Measurements from ENCODE around the gene BAMBI. TPM values are rescaled to one million over a fixed set of nuclear protein-coding genes. Genes with fewer than 3 reads are reported as not detected.

The BAMBI gene
- total RNA-seq, 1 donor from 2014 or later: 10.4 TPM

DNA sequence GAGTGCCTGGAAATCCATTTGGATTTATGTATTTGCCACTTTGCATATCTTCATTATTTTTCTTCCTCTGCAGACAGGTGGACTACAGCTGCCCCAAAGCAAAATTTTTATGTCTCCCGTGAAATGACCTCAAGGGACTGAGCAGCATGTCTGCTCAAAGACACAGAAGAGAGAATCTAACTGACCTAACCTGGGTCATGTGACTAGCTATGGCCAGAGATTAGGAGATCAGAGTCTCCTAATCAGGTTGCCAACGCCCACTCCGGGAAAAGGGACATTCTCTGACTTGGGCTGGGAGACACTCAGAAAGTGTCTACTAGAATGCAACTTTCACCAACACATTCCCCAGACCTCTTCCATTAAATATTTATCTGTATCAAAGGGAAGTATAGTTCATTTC, 2.5 kb upstream of the BAMBI start:
- DNase-seq (ENCODE audit: low read depth): no peak

DNA sequence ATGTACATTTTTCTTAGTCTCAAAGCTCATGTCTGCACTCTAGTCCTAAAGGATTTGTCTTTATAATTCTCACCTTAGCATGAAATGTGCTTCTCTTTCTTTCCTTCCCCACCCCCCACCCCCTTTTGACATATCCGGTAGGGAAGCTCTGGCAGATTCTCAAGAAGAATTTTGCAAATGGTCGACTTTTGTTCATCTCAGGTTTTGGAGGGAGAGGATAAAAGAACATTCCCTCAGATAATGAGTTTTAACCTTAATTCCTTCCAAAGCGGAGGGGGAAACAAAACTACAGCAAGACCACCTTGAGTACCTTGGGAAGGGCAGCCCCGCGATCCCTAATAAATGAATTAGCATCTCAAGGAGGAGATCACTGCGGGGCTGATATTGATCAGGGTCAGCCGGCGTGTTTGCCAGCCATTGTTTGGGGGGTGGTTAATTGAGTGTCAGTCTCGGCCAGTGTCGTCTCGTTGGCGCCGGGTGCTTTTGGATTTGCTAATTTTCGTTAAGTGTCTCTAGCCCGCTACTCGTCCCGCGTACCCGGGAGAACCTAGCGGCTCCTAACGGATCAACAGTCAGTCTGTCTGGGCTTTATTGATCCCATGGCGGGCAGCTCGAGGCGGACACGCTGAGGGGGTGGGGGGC, 874 bp upstream of the BAMBI start:
- no peak for DNase-seq (ENCODE audit: low read depth)

DNA sequence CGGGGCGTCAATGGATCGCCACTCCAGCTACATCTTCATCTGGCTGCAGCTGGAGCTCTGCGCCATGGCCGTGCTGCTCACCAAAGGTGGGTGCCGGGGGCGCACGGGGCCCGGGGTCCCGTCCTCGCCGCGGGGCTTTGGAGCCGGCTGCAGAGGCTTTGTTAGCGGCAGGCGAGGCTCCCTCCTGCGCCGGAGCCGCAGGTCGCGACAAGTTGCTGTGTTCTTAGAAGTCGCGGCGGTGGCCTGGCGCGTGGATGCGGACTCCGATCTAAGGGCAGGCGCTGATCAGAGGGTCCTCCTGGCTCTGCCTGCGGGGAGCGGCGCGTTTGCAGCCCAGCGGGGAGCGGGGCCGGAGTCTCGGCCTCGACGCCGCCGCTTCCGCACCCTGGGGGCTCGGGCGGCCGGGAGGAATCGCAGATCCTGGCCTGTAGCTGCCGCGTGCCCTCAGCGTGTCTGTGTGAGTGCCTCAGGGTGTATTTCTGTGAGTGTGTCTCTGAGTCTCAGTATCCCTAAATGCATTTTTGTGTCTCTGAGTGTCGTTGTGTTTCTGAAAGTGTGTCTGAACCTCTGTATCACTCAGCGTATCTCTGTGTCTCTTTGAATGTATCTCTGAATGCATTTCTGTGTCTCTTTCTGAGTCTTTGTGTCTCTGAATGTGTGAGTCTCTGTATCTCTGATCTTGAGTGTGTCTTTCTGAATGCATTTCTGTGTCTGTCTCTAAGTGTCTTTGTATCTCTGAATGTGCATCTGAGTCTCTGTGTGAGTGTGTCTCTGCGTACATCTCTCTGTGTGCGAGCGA, 766 bp downstream of the BAMBI start:
- DNase-seq (ENCODE audit: low read depth): no peak

DNA sequence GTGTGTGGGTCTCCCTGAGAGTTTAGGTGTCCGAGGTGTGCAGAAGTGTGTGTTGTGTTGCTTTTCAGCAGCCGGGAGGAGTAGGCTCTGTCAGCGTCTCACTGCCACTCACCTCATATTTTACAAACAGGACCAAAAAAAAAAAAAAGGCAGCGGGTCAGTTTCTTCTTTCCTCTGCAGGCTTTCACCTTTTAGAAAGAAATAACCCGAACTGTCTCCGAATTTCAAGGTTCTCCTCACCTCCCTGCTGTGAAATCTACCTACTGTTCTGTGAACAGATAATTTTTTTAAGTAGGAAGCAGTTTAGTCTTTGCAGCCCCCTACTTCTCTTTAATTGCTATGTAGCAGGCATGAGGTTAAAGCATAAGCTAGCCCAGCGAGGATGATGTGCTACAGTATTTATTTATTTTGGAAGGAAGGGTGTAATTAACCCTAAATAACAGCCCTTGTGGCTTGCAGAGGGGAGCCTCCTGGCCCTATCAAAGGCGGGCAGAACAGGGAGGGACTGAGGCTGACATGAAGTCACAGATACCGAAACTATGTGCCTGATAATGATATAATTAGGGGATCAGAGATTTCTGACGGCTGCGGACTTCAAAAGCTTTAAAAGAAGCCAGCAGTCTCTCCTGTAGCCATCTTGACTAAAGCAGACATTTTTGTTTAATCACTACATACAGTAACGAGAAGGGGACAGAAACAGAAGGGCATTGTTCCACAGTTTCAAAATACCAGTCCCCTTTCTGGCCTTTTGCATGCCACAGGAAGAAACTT, 1.6 kb downstream of the BAMBI start:
- DNase-seq (ENCODE audit: low read depth): no peak

DNA sequence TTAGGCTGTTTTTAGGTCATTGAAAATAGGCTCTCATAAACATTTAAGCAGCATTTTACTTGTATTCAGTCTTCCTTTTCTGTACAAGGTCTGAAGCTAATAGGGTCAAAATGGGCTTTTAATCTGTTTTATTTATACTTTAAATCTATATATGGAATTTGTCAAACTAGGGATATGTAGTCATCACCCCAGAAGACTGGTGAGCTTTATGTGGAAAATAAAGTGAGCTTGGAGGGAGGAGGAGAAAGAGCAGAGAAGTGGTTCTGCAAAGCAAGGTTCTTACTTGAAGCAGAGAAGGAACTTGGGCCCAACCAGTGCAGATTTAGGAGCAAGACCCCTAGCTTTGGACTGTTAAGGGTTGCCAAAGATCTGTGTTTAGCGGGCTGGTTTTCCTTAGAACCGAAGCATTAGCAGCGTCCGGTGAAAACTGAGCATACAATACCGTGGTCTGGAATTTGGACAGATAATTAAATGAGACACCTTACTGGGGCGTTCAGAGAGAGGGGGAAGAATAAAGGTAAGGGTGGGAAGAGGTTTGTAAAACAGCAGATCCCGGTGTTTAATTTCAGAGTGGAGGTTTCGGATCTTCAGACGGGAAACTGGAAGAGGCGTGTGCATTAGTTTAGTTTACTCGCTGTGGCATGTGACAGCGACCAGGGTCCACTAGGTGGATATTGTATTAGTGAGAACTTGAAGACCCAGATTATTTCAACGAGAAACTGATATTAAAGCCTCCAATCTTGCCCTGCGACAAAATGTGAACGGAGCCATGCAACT, 2.4 kb downstream of the BAMBI start:
- no peak for DNase-seq (ENCODE audit: low read depth)

DNA sequence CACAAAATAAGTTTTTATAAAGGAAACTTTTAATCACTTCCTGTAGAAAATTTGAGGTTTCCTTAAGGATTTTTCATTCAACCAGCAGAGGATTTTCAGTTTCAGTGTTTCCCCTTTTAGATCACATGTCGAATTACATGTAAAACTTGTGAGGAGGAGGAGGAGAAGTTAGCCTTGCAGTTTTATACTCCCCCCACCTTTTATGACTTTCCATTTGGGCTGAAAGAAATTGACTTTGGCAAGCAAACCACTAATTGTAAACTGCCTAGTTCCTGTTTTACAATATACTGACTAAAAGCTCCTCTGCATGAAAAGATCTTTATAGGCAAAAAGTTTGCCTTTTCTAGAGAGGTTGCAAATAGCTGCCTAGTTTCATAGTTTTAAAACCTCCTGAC, 3.0 kb downstream of the BAMBI start:
- no peak for DNase-seq (ENCODE audit: low read depth)

DNA sequence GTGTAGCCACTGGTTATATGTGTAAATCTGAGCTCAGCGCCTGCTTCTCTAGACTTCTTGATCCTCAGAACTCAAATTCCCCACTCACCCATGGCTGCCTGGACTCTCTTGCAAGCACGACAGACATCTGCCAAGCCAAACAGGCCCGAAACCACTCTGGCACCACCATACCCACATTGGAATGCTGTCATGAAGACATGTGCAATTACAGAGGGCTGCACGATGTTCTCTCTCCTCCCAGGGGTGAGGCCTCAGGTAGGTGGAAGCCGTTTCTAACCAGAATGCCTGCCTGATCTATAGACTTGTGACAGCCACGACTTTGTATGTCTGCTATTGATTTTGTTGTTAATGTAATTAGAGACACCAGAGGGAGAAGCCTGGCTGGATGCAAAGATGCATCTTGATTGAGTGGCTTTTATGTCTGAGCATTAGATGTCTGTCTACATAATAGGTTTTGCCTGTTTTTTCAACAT, 4.0 kb downstream of the BAMBI start:
- DNase-seq (ENCODE audit: low read depth): no peak

DNA sequence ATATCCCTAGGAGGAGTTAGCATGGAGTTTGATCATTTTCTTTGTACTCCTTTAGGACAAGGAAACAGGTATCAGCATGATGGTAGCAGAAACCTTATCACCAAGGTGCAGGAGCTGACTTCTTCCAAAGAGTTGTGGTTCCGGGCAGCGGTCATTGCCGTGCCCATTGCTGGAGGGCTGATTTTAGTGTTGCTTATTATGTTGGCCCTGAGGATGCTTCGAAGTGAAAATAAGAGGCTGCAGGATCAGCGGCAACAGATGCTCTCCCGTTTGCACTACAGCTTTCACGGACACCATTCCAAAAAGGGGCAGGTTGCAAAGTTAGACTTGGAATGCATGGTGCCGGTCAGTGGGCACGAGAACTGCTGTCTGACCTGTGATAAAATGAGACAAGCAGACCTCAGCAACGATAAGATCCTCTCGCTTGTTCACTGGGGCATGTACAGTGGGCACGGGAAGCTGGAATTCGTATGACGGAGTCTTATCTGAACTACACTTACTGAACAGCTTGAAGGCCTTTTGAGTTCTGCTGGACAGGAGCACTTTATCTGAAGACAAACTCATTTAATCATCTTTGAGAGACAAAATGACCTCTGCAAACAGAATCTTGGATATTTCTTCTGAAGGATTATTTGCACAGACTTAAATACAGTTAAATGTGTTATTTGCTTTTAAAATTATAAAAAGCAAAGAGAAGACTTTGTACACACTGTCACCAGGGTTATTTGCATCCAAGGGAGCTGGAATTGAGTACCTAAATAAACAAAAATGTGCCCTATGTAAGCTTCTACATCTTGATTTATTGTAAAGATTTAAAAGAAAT, 4.8 kb downstream of the BAMBI start:
- no peak for DNase-seq (ENCODE audit: low read depth)

DNA sequence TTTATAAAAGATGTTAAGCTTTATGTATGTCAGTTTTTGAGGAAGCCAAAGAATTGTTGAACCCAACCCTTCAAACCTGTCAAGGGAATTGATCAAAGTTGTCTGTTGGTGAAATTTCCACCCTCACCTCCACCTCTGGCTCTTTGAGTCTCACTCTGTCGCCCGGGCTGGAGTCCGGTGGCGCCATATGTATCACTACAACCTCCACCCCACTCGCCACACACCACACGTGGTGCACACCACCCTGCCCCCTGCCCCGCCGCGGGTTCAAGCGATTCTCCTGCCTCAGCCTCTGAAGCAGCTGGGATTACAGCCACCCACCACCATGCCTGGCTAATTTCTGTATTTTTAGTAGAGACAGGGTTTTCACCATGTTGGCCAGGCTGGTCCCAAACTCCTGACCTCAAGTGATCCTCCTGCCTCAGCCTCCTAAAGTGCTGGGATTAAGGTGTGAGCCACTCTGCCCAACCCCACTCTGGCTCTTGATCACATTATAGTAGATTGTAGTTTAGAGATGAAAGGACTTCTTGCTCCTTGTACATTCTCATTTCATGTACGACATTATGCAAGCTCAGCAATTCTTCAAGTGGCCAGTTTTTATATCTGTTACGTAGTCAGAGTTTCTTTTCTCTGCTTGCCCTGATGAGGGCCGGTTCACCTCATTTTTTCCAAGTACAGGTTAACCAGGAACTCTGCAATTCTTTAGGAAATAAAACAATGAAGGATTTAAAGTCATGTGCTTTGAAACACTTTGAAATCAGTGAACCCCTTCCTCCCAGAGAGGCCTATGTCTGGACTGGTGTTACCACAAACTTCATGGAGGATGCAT, 7.0 kb downstream of the BAMBI start:
- DNase-seq (ENCODE audit: low read depth): no peak

DNA sequence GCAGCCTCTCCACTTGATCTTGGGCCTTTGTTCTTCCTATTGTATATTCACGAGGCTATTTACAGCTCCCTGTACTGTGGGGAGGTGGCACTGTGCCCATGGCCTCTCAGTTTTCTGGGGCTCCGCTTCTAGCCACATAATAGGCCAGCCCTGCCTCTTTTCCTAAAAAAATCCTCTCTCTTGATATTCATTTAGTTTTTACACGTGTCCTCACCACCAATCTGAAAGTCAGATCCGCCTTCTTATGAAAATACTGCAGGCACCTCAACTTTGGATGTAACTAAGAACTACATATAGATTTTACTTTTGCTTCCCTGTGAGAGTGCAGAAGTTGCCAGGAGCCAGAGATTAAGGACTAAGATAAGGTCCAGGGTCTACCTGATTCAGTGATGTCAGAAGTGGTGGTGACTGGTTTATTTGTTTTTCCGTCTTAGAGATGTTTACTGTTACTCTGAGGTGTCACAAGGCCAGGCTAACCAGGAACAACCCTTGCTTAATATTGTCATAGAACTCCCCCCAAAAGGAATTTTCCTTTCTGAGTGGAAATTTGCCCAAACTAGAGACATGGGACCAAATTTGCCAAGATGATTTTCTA, 7.8 kb downstream of the BAMBI start:
- DNase-seq (ENCODE audit: low read depth): peak; percentile 38

DNA sequence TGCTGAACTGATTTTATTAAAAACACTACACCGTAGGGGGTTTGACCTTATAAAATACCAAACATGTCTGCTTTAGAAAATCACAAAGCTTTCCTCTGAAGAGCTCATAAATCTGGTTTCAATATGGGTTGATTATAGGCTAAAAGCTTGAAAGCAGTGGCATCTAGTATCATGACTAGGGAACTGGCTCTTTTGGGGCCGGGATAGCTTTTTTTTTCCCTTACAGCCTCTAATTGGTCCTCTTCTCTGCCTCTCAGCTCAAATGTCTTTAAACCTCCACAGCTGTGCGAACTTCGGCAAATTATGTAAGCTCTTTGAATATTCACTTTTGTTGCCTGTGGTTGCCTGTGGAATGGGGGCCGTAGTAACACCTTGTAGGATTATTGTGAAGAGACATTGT, 8.4 kb downstream of the BAMBI start:
- no peak for DNase-seq (ENCODE audit: low read depth)

DNA sequence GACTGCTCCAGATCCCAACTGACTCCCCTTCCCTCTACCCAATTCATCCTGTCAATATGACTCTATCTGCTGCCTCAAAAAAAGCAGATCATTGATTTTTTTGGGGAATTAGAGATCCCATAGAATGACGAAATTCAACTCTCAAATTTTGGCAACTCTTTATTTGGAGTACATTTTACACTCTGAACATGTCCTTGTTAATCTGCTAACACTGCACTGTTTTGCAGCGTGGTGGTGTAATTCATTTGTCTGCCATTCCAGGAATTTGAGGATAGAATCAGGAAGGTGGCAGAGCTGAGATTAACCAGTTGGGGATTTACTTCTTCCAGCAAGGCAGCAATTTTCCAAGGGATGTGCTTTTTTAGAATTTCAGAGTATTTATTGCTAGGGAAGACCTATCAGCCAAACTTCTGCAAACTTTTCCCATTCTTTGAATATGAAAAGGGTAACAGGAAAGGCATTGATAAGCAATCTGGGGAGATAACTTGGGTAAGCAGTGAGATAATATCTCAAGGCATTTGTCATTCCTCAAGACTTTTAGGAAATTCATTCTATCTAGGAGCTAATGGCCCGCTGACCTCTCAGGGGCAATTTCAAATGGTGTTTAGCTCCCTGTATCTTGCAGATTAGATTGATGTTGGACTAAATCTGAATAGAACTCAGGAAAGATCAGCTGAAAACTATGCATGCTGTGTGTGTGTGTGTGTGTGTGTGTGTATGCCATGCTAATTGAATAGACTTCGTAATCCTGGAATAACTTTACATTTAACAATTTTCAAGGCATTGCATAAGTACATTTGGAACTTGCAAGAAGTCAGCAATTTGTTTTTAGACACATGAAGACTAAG, 9.7 kb downstream of the BAMBI start:
- DNase-seq (ENCODE audit: low read depth): no peak

DNA sequence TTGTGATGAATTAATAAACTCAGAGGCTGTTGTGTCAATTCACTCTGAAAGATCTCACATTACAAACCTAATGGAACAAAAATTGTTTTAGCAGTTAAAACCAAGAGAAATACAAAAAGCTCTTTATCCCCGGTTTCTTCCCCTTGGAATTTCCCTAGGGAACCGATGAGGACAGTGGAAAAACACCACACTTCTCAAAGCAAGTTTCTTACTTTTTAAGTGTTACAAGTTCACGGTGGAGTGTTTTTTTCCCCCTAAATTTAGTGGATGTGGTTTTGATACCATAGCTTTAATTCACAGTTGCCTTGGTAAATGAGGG, 10.3 kb downstream of the BAMBI start:
- DNase-seq (ENCODE audit: low read depth): no peak

DNA sequence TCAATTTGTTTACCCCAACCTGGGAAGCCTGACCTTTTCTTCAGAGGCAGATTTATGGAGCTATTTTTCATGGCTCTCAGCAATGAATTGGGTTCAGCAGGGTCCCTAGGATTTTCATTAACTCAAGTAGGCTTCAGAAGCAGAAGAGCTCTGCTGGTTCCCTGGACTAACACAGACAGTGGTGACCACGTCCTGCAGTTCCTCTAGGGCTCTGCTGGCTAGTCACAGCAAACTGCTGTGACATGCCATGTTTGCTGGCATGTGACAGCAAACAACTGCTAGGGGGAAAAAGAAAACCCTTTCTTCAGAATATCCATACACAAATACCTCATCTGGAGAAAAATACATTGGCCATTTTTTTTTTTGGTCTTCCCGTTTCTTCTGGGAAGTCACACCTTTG, 13.2 kb downstream of the BAMBI start:
- no peak for DNase-seq (ENCODE audit: low read depth)

DNA sequence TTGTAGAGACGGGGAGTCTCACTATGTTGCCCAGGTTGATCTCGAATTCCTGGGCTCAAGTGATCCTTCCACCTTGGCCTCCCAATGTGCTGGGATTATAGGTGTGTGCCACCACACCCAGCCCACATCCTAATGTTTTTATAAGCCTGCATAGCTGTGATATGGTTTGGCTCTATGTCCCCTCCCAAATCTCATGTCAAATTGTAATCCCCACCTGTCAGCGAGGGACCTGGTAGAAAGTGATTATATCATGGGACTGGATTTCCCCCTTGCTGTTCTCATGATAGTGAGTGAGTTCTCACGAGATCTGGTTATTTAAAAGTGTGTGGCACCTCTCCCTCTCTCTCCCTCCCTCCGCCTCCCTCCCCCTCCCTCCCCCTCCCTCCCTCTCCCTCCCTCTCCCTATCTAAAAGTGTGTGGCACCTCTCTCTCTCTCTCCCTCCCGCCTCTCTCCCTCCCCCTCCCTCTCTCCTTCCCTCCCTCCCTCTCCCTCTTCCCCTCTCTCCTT, 13.9 kb downstream of the BAMBI start:
- DNase-seq (ENCODE audit: low read depth): no peak

DNA sequence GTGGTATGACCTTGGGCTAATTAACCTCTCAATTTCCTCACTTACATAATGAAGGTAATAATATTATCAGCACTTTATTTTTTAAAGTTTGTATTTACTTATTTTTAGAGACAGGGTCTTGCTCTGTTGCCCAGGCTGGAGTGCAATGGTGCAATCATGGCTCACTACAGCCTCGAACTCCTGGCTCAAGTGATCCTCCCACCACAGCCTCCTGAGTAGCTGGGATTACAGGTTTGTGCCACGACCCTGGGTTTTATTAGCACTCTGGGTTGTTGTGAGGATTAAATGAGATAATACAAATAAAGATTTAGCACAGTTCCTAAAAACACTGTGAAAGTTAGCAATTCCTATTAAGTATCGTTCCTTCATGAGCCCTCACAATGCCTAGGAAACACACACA, 14.7 kb downstream of the BAMBI start:
- no peak for DNase-seq (ENCODE audit: low read depth)

DNA sequence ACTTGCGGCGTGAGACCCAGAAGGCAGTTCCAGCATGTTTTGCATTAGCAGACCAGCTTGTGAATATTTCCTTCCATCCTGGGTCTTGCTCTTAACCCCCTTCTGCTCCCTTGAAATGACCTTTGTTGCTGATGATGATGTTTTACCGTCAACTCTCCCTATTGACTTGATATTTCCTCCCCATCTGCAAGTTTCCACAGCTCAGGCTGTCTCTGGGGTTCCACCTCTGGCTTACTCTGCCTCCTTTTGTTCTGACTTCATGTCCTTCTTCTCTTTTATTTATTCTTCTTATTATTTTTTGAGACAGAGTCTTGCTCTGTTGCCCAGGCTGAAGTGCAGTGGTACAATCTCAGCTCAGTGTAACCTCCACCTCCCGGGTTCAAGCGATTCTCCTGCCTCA, 17.2 kb downstream of the BAMBI start:
- no peak for DNase-seq (ENCODE audit: low read depth)

DNA sequence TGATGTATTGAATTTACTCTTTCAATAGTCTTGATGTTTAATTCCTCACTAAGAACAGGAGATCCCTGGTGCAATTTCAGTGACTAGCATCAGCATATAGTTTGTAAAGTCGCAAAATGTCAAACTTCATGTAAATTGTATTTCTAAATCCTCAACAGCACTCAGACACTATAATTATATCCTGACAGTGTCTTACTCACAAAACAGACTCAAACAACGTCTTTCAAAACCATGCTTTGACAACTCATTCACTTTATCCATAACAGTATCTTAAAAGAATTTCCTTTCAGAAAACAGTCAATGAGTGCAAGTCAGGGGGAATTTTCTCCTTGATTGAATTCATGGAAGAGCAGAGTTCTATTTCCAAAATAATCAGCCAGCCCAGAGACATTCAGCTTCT, 20.8 kb downstream of the BAMBI start:
- DNase-seq (ENCODE audit: low read depth): no peak
